Stimulated activated CD4-positive, alpha-beta T cell treated with anti-CD3 and anti-CD28 coated beads, TNF-alpha, amount 100 ng/mL, for 1 hour (primary cell): ENCODE data around the gene DLL1.

Experiments
- DNase-seq, 3 donors: peaks; one replicate each; pipeline ENCODE4 v3.0.0-alpha.2; 2020; ENCODE audit warnings: low read depth in 3 of 3, low spot score in 1 of 3

Gene DLL1

GRCh38 chr6:170233286-170234205, 57.3 kb downstream of the DLL1 start:
- no peak for DNase-seq
